SK-N-MC (cell line): ENCODE results near the gene PIK3C3.
A peak's percentile ranks its signal among the peaks of the same experiment; 100 is the strongest.

Source experiments
- EZH2 ChIP-seq: fragments of 200-600 bp; sonication (generic); IDR thresholded peaks from one replicate; pipeline ENCODE4 v1.6.1; 2017; ENCODE audit warnings: antibody characterized with exemption
- FOXP2 ChIP-seq: optimal IDR thresholded peaks from 2 replicates; pipeline ENCODE3; 2011; ENCODE audit warnings: mild to moderate bottlenecking, moderate library complexity; ENCODE audit not compliant: insufficient read depth; ENCODE audit errors: extremely low read length, control extremely low read depth
- POLR2AphosphoS5 ChIP-seq: IDR thresholded peaks from 2 replicates; pipeline ENCODE4 v1.6.1; 2012; ENCODE audit warnings: mild to moderate bottlenecking, low read depth, low read length, borderline replicate concordance

GRCh38 chr18:41954827-41955613 is at the start of gene PIK3C3:
- TF ChIP-seq POLR2AphosphoS5 = peak; percentile 53; the same call in 1 of the 2 replicates
- TF ChIP-seq EZH2 = no peak
- no peak for TF ChIP-seq FOXP2
